Naive thymus-derived CD8-positive, alpha-beta T cell (primary cell): Measurements from ENCODE around the gene LRRC8B. TPM values are rescaled to one million over a fixed set of nuclear protein-coding genes. Genes with fewer than 3 reads are reported as not detected.

Experiments used
- ATAC-seq, 2 donors: fragments of 150-1000 bp; cut with Tn5 transposase in 1 of 2; sonication (Bioruptor Pico), chemical (Tn5 transposase) in 1 of 2; 1 replicate in 1 of 2; 2 replicates in 1 of 2; pipeline ENCODE4 v1.10.0; 2021; ENCODE audit warnings: mild to moderate bottlenecking in 2 of 2, moderate library complexity in 2 of 2
- POLR2A ChIA-PET: fragments of 350-600 bp; sonication (Branson Sonifier 250); formaldehyde crosslinking; loops from one replicate; lab custom pipeline; 2021; ENCODE audit warnings: antibody characterized with exemption; lab: Charles Lee
- DNase-seq, 10 donors: peaks; one replicate each; pipeline versions ENCODE4 v3.0.0 to v3.0.0-alpha.2; 2020 to 2022
- H3K27ac Mint-ChIP-seq, 10 donors: one replicate each; pipeline ENCODE4 v1.8.0; 2020 to 2022; ENCODE audit warnings: mild to moderate bottlenecking in 10 of 10, mixed read lengths in 10 of 10, moderate library complexity in 4 of 10, inconsistent platforms in 1 of 10
- H3K27me3 Mint-ChIP-seq, 5 donors: one replicate each; pipeline ENCODE4 v1.8.0; 2021 to 2022; ENCODE audit warnings: mixed read lengths in 5 of 5
- H3K36me3 Mint-ChIP-seq, 3 donors: one replicate each; pipeline ENCODE4 v1.8.0; 2020 to 2022; ENCODE audit warnings: mixed read lengths in 3 of 3, mild to moderate bottlenecking in 2 of 3, inconsistent platforms in 1 of 3
- H3K4me1 Mint-ChIP-seq, 4 donors: one replicate each; pipeline ENCODE4 v1.8.0; 2021 to 2022; ENCODE audit warnings: mixed read lengths in 4 of 4
- H3K4me3 Mint-ChIP-seq, 10 donors: one replicate each; pipeline ENCODE4 v1.8.0; 2020 to 2022; ENCODE audit warnings: mild to moderate bottlenecking in 10 of 10, mixed read lengths in 10 of 10, moderate library complexity in 6 of 10, inconsistent platforms in 1 of 10
- H3K9me3 Mint-ChIP-seq, 9 donors: one replicate each; pipeline ENCODE4 v1.8.0; 2020 to 2022; ENCODE audit warnings: mixed read lengths in 9 of 9, mild to moderate bottlenecking in 3 of 9, inconsistent platforms in 1 of 9, moderate library complexity in 1 of 9
- polyA plus RNA-seq, 3 donors: library from polyadenylated mRNA; unstranded; fragments of 300-500 nt; fragmentation: Illumina TruSeq; gene quantifications; one replicate each; pipeline ENCODE4 v1.2.3, GENCODE V29; 2021
- total RNA-seq, 8 experiments: library from RNA in 2 of 8; stranded (reverse) in 2 of 8; gene quantifications; one replicate each; pipeline ENCODE4 v1.2.3 and lab custom pipeline; 2021 to 2026

The LRRC8B gene
- total and polyA plus RNA-seq, 5 experiments from 2014 or later = 8.5 to 16.1 (median 13.6) TPM

DNA sequence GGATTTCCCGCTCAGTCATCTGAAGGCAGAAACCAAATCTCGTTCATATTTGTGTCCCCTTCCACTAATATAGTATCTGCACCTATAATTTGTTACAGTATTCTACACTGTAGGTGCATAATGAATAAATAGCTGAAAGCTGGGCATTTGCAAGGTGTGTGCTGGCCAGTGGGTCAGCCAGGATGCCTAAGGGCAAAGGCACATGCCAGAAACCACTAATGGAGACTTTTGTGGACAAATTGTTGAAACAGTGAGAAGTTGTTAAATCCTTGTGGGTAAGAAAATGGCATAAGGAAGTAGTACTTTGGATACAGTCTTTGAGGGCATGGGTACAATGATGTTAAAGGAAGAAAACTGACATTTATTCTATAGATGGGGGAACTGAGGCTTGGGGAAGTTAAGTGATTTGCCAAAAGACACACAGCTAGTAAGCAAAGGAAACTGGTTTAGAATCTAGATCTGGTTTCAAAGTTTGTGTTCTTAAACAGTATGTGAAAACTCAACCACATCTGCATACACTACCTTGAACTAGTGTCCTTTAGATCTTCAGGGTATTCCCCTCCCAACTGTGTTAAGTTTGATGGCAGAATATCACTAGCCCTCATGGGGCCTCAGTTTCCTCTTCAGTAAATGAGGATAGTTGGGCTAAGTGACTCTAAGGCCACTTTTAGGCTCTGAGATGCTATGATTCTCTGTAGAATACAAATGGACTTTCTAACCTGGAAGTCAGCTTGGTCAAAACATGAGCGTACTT is 81.8 kb downstream of the LRRC8B start:
- ATAC-seq (peak; percentile 6 to 13), DNase-seq (peak in 3 of 10 donors; percentile 33 to 59 (median 47))
- H3K4me1 Mint-ChIP-seq = peaks cover 37 to 97% (median 95%) of the 10 kb centered on the region in 4 donors
- no peaks in the 10 kb centered on the region for H3K36me3 Mint-ChIP-seq
- peak overlapping the region; percentile 94 to 100 (median 99) for H3K27ac Mint-ChIP-seq
- peak overlapping the region; percentile 59 to 91 (median 75) for H3K4me3 Mint-ChIP-seq
- no peaks in the 10 kb centered on the region for H3K27me3 Mint-ChIP-seq
- no peaks in the 10 kb centered on the region for H3K9me3 Mint-ChIP-seq
- POLR2A ChIA-PET = interaction anchor here (0.9 to 13.2 kb wide), 8 partner anchors 11 to 156 kb away, joined by 3 to 329 read pairs (median 24); partner anchors contain the start of genes LRRC8B and LRRC8C

DNA sequence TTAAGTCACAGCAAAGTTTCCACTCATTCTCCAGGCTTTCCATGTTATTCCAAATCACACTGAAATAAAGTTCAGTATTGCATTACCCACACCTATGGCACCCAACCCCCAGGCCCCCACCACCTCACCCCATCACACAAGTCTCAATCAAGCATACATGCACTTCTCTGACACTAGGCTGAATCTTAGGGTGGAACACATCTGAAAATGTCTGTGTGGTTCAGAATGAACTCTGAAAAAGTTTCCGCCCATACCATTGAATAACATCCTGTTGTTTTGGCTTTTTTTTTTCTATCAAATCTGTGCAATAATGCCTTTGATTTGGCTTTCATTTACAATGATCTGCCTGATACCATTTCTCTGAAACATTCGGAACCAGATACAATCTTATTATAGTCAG is 82.5 kb downstream of the LRRC8B start:
- H3K27me3 Mint-ChIP-seq = no peaks in the 10 kb centered on the region
- peak overlapping the region; percentile 94 to 100 (median 99) for H3K27ac Mint-ChIP-seq
- ATAC-seq (peak; percentile 43 to 54), DNase-seq (peak in 9 of 10 donors; percentile 23 to 82 (median 54))
- H3K4me1 Mint-ChIP-seq = peaks cover 38 to 96% (median 94%) of the 10 kb centered on the region in 4 donors
- no peaks in the 10 kb centered on the region for H3K9me3 Mint-ChIP-seq
- peak overlapping the region; percentile 59 to 91 (median 72) for H3K4me3 Mint-ChIP-seq
- POLR2A ChIA-PET = interaction anchor here (1.0 to 13.2 kb wide), 10 partner anchors 10 to 481 kb away, joined by 3 to 329 read pairs (median 26); partner anchors contain the start of genes GBP2, LRRC8B and LRRC8C
- no peaks in the 10 kb centered on the region for H3K36me3 Mint-ChIP-seq

DNA sequence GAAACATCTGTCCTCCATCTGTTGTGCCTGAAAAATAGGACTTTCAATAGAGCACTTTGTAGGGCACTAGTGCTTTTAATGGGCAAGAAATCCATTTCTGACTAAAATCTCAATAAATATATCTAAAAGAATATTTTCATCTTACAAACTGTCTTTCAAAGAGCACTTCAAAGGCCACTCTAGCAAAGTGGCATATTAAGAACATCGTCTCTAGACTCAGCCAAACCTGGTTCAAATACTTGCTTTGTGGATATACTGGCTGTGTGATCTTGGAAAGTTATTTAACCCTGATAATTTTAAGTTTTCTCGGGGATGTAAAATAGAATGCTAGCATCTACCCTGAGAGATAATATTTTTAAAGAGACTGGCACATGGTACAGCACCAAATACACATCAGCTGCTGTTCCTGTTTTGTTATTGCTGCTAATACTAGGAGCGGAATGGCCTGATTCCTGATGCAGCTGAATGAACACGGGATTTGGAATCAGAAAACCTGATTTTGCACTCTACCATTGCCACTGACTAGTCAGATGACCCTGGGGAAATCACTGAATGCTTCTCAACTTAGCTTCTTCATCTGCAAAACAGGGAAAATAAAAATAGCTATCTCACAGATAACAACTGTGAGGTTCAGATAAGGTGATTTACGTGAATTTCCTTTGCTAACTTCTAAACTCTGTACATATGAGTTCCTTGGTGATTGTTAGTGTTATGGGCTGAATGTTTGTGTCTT is 83.1 kb downstream of the LRRC8B start:
- POLR2A ChIA-PET = interaction anchor here (0.7 to 13.2 kb wide), 19 partner anchors 9 to 718 kb away, joined by 3 to 329 read pairs (median 12); partner anchors contain the start of genes GBP2, LRRC8B and LRRC8C
- Mint-ChIP-seq H3K9me3 (no peaks in the 10 kb centered on the region), H3K27ac (peak overlapping the region; percentile 94 to 100 (median 99)), H3K4me1 (peaks cover 37 to 97% (median 95%) of the 10 kb centered on the region in 4 donors), H3K4me3 (peak overlapping the region; percentile 76 to 95 (median 90)), H3K27me3 (no peaks in the 10 kb centered on the region), H3K36me3 (no peaks in the 10 kb centered on the region)
- DNase-seq = no peak
- no peak for ATAC-seq

DNA sequence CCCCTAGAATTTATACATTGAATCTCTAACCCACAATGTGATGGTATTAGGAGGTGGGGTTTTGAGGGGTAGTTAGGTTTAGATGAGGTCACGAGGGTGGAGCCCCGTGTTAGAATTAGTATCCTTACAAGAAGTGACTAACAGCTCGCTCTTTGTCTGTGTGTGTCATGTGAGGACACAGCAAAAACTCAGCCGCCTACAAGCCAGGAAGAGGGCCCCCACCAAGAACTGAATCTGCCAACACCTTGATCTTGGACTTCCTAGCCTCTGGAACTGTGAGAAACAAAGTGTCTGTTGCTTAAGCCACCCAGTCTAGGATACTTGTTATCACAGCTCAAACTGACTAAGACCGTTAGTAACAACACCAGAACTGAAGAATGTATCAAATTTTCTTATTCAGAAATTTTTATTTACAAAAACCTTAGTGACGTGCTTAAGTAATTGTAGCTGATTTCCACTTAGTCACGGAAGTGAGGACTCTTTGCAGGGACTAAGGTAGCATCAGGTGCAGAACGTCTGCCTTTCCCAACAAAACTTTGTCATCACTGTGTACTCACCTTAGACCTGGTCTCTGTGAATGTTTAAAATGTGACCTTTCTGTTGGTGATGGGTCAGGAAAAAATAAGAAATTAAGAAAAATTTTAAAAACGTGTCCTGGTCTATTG is 83.8 kb downstream of the LRRC8B start:
- Mint-ChIP-seq H3K36me3 (no peaks in the 10 kb centered on the region), H3K27ac (peak overlapping the region; percentile 94 to 100 (median 99)), H3K4me1 (peaks cover 32 to 95% (median 92%) of the 10 kb centered on the region in 4 donors), H3K4me3 (peak overlapping the region; percentile 76 to 95 (median 90)), H3K9me3 (no peaks in the 10 kb centered on the region), H3K27me3 (no peaks in the 10 kb centered on the region)
- ATAC-seq (peak; percentile 49 to 66), DNase-seq (peak; percentile 42 to 89 (median 75))
- POLR2A ChIA-PET = interaction anchor here (0.6 to 13.2 kb wide), 28 partner anchors 8 to 719 kb away, joined by 3 to 329 read pairs (median 4); partner anchors contain the start of genes GBP2, GTF2B, LRRC8B and LRRC8C

DNA sequence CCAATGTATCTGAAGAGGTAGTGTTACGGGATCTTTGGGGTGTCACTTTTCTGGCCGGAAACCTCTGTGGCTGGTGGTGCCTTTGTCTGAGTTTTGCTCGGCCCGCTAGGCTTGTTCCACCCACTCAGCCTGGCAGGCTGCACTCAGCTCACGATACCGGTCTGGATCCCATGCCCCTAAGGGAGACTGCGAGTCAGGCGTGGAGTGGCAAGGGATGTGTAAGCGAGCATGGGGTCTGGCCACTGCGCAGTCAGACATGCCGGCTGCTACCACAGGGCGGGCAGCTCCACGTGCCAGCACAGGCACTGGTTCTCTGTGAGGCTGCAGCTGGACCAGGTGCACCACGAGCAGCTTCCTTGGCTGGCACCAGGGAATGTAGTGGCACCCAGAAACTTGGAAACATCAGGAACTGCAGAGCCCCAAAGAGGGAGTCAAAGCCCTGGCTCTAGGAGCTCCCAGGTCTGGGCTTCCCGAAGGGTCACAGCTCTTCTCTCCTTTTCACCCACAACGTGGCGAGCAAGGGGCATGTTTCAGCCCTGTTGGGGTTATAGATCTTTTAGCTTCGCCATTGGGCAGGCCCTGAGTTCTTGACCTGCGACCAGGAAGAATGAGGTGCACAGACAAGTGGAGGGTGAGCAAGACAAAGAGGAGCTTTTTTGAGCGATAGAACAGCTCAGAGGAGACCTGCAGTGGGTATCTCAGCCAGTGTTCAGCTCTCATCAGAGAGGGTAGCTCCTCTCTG is 84.5 kb downstream of the LRRC8B start:
- Mint-ChIP-seq H3K9me3 (no peaks in the 10 kb centered on the region), H3K27me3 (no peaks in the 10 kb centered on the region), H3K4me3 (peak overlapping the region; percentile 76 to 95 (median 90)), H3K4me1 (peaks cover 30 to 92% (median 89%) of the 10 kb centered on the region in 4 donors), H3K27ac (peak overlapping the region; percentile 94 to 100 (median 99)), H3K36me3 (no peaks in the 10 kb centered on the region)
- DNase-seq (peak; percentile 25 to 80 (median 56)), ATAC-seq (peak; percentile 10 to 21)
- POLR2A ChIA-PET = interaction anchor here (0.6 to 13.2 kb wide), 25 partner anchors 8 to 717 kb away, joined by 3 to 329 read pairs (median 5); partner anchors contain the start of genes GTF2B, LRRC8B, LRRC8C and LRRC8D

DNA sequence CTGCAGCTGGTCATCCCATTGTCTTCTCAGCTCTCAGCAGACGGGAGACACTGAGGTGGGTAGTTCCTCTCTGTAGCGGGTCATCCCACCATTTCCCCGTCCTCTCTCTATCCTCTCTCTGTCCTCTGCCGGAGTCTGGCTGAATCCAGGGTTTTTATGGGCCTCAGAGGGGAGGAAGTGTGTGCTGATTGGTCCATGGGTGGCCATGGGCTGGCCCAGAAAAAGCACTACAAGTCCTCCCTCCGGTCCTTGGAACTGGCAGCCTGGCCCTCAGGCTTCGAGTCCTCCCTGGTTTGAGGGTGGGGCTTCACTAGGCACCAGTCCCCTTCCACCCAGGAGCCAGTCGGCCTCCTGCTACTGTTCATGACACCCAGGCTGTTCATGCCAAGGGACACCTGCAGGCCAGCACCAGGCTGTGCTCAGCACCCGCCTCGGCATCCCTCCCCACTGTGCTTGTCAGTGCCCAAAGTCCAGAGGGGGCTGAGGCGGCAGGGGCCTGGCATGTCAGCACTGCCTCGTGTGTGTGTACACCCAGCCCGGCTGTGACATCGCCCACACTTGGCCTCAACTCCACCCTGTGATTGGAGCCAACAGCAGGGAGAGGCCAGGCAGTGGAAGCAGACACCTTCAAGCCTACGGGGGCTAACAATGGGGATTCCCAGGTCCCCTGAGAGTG is 85.3 kb downstream of the LRRC8B start:
- peak overlapping the region; percentile 76 to 95 (median 90) for H3K4me3 Mint-ChIP-seq
- DNase-seq = peak in 9 of 10 donors; percentile 16 to 69 (median 35)
- POLR2A ChIA-PET = interaction anchor here (0.6 to 13.2 kb wide), 16 partner anchors 10 to 639 kb away, joined by 3 to 329 read pairs (median 16); partner anchors contain the start of genes LRRC8B, LRRC8C and LRRC8D
- H3K36me3 Mint-ChIP-seq = no peaks in the 10 kb centered on the region
- H3K27me3 Mint-ChIP-seq = no peaks in the 10 kb centered on the region
- ATAC-seq = peak; percentile 0 to 1
- H3K9me3 Mint-ChIP-seq = no peaks in the 10 kb centered on the region
- H3K4me1 Mint-ChIP-seq = peaks cover 31 to 92% (median 88%) of the 10 kb centered on the region in 4 donors
- H3K27ac Mint-ChIP-seq = peak overlapping the region; percentile 94 to 100 (median 99)

DNA sequence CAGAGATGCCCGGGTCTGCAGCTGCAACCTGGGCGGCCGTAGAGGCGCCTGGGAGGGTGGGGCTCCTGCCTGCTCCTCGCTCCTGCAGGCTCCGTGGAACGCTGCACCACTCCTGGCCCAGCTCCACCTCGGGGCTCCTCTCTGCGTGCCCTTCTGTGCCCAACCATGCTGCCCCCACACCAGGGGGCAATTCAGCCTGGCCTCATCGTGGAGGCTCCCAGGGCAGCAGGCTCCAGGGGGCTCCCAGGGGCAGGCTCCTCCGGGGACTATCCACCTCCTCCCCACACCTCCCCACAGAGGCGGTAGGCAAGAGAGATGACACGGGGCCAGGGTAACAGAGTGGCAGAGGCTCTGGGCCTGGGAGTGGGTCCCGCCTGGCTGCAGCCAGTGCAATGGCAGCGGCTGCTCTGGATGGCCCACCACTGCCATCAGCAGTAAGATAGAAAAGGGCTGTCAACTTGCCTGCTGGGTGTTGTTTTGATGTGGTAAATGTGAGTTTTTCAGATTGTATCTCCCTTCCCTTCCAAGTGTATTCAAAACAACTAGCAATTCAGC is 85.9 kb downstream of the LRRC8B start:
- peak; percentile 35 to 41 for ATAC-seq
- Mint-ChIP-seq H3K4me1 (peaks cover 25 to 92% (median 86%) of the 10 kb centered on the region in 4 donors), H3K9me3 (no peaks in the 10 kb centered on the region), H3K27ac (peak overlapping the region; percentile 94 to 100 (median 99)), H3K4me3 (peak overlapping the region; percentile 58 to 92 (median 84)), H3K36me3 (no peaks in the 10 kb centered on the region), H3K27me3 (no peaks in the 10 kb centered on the region)
- peak; percentile 46 to 83 (median 64) for DNase-seq
- POLR2A ChIA-PET = interaction anchor here (0.6 to 13.2 kb wide), 15 partner anchors 9 to 927 kb away, joined by 3 to 329 read pairs (median 15); partner anchors contain the start of genes LRRC8B, LRRC8C, LRRC8D and PKN2

DNA sequence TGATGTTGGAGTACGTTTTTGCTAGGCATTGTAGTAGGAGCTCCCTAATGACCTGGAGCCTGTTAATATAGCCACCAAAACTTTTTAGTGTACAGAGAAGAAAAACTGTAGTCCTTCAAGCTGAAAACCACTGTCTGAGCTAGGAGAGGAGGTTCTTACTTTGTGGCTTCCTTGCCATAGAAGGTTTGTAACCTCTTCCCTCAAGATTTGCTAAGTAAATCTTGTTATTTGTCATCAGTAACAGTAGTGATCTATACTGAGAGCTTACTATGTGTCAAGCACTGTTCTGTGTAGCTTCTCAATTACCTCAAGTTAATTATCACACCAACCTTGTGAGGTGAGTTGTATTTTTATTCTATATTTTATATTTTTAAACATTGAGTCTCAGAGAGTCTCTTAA is 87.1 kb downstream of the LRRC8B start:
- peaks cover 0 to 2% (median 0%) of the 10 kb centered on the region in 3 donors for H3K36me3 Mint-ChIP-seq
- peak in 4 of 10 donors; percentile 23 to 61 (median 50) for DNase-seq
- H3K4me1 Mint-ChIP-seq = peaks cover 26 to 92% (median 83%) of the 10 kb centered on the region in 4 donors
- peak; percentile 9 to 21 for ATAC-seq
- H3K4me3 Mint-ChIP-seq = peak overlapping the region; percentile 49 to 92 (median 84)
- H3K27ac Mint-ChIP-seq = peak overlapping the region; percentile 94 to 100 (median 99)
- H3K9me3 Mint-ChIP-seq = no peaks in the 10 kb centered on the region
- H3K27me3 Mint-ChIP-seq = no peaks in the 10 kb centered on the region
- POLR2A ChIA-PET = interaction anchor here (0.7 to 13.2 kb wide), 22 partner anchors 8 to 306 kb away, joined by 3 to 329 read pairs (median 5); partner anchors contain the start of genes LRRC8B, LRRC8C and LRRC8D

DNA sequence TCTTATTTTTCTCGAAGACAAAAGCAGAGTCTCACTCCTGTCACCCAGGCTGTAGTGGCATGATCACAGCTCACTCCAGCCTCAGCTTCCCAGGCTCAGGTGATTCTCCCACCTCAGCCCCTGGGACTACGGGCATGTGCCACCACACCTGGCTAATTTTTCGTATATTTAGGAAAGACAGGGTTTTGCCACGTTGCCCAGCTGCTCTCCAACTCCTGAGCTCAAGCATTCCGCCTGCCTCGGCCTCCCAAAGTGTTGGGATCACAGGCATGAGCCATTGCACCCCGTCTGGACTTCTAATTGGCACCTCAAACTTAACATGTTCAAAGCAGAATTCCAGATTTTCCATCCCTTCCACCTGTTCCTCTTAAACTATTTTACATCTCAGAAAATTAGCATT is 89.3 kb downstream of the LRRC8B start:
- Mint-ChIP-seq H3K27me3 (no peaks in the 10 kb centered on the region), H3K4me1 (peaks cover 29 to 84% (median 75%) of the 10 kb centered on the region in 4 donors), H3K9me3 (peaks cover under 1 to 12% (median 9%) of the 10 kb centered on the region in 9 donors), H3K4me3 (peak overlapping the region in 4 of 10 donors; percentile 6 to 34 (median 10)), H3K36me3 (peaks cover 13 to 17% (median 13%) of the 10 kb centered on the region in 3 donors), H3K27ac (peak overlapping the region in 7 of 10 donors; percentile 4 to 99 (median 27))
- no peak for ATAC-seq
- POLR2A ChIA-PET = interaction anchor here (0.6 to 5.4 kb wide), 4 partner anchors 9 to 43 kb away, joined by 3 to 40 read pairs (median 8); partner anchors contain the start of gene LRRC8C
- DNase-seq = no peak
